Omental fat pad (tissue), 4 donors: Measurements from ENCODE around the gene ACTN2. TPM values are rescaled to one million over a fixed set of nuclear protein-coding genes. Genes with fewer than 3 reads are reported as not detected.

Experiments used
- ATAC-seq: fragments of 150-250 bp; one replicate; pipeline ENCODE4 v1.9.1; 2016; ENCODE audit warnings: mild to moderate bottlenecking, moderate library complexity; ENCODE audit not compliant: low FRiP score
- DNase-seq: peaks from one replicate; pipeline ENCODE4 v3.0.0-alpha.2; 2019; ENCODE audit warnings: low spot score
- CTCF ChIP-seq, 3 donors: fragments of 450-650 bp; IDR thresholded peaks; one replicate each; pipeline ENCODE4 v1.5.1; 2016 to 2017; ENCODE audit warnings: antibody characterized with exemption in 3 of 3, mild to moderate bottlenecking in 3 of 3, moderate library complexity in 2 of 3
- total RNA-seq, 4 donors: library from RNA; depleted of rRNA; stranded (reverse); fragments of >200 nt; gene quantifications; one replicate each; pipeline ENCODE4 v1.1.0, GENCODE V29; 2016

The ACTN2 gene
- total RNA-seq, 4 donors from 2014 or later = 0.79 to 5.3 (median 1.8) TPM

- no peak for TF ChIP-seq CTCF (IDR thresholded peaks at IDR 0.05)
- no peak for ATAC-seq
Observed at GRCh38 chr1:236720206-236720605, 33.9 kb downstream of the ACTN2 start.

GRCh38 chr1:236720611-236721010 lies 34.3 kb downstream of the ACTN2 start:
- no peak for TF ChIP-seq CTCF (IDR thresholded peaks at IDR 0.05)
- no peak for DNase-seq
- no peak for ATAC-seq

More at GRCh38 chr1:236720206-236720605, 33.9 kb downstream of the ACTN2 start:
- no peak for DNase-seq

GRCh38 chr1:236724049-236724448 lies 37.8 kb downstream of the ACTN2 start:
- TF ChIP-seq CTCF (IDR thresholded peaks at IDR 0.05) = no peak
- no peak for DNase-seq
- ATAC-seq = no peak

- no peak for ATAC-seq
- TF ChIP-seq CTCF (IDR thresholded peaks at IDR 0.05) = no peak
Observed at GRCh38 chr1:236724506-236724905, 38.2 kb downstream of the ACTN2 start.

GRCh38 chr1:236725668-236726067 lies 39.4 kb downstream of the ACTN2 start:
- DNase-seq = no peak
- ATAC-seq = no peak
- TF ChIP-seq CTCF (IDR thresholded peaks at IDR 0.05) = no peak

More at GRCh38 chr1:236724506-236724905, 38.2 kb downstream of the ACTN2 start:
- DNase-seq = no peak

- no peak for ATAC-seq
- no peak for TF ChIP-seq CTCF (IDR thresholded peaks at IDR 0.05)
- DNase-seq = no peak
Observed at GRCh38 chr1:236727521-236727920, 41.2 kb downstream of the ACTN2 start.

- no peak for ATAC-seq
- DNase-seq = no peak
- no peak for TF ChIP-seq CTCF (IDR thresholded peaks at IDR 0.05)
Observed at GRCh38 chr1:236728752-236729151, 42.5 kb downstream of the ACTN2 start.
